Eye (tissue), 1 donor: ENCODE results near the gene C1QTNF1.
"Not testable (repeated sequence)": the region's sequence is repeated elsewhere in the genome, so short reads cannot be mapped to it uniquely, and the experiment has no call there.

Source experiments
- DNase-seq: peaks from one replicate; pipeline ENCODE4 v3.0.0-alpha.2; 2015

The C1QTNF1 gene

DNA sequence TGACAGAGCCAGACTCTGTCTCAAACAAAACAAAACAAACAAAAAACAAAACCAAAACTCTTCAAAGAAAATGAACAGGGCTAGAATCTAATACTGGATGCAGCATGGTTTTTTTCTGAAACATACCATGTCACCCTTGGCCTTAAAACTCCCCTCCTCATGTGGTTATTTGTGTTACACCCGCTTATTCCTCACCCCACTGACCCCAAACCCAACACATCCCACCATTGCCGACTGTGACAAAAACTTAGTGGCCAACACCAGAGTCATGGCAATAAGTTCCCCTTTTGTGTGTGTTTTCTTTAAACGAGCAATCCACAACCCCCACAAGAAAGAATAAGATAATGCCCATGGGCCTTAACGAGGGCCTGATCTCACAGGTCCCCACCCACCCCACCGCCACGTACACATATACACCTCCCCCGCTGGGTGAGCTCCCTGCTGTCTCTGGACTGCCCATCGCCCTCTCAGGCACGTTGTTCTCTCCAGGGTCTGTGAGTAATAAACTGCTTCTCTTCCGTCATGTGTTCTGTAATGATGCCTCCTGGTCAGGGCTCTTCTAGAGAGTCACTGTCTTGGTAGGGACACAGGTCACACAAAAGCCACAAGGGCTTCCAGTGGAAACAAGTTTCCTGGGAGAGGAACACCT lies 33.9 kb downstream of the C1QTNF1 start:
- DNase-seq = no peak

DNA sequence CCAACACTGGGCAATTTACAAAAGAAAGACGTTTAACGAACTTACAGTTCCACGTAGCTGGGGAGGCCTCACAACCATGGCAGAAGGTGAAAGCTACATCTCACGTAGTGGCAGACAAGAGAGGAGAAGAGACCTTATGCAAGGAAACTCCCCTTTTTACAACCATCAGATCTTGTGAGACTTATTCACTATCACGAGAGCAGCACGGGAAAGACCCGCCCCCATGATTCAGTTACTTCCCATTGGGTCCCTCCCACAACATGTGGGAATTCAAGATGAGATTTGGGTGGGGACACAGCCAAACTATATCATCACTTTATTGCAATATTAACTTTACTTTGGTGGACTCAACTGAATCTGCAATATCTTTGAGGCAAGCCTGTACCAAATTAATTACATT lies 38.7 kb downstream of the C1QTNF1 start:
- DNase-seq = no peak

GRCh38 chr17:79064026-79064425 lies 40.1 kb downstream of the C1QTNF1 start:
- peak; percentile 24 for DNase-seq

DNA sequence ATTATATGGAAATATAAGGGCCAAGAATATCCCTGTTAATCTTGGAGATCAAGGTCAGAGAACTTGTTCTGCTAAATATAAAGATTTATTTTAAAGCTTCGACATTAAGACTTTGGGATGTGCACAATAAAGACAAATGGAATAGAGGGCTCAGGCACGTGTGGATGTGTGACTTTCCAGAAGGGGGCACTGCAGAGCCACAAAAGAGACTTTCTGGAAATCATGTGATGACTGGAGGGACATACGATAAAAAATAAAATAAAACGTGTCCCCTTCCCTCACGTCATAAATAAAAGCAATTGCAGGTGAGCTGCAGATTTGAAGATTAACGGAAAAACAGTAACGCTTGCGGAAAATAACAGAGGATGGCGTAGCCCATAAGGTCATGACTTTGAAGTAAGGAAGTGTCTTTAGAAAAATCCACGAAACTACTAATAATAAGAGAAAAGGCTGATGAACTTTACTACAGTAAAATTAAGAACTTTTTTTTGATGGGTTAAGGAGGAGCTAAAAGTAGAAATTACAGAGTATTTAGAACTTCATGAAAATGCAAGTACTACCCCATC lies 41.2 kb downstream of the C1QTNF1 start:
- peak; percentile 44 for DNase-seq

- no peak for DNase-seq
Measured at GRCh38 chr17:79066963-79067362, 43.0 kb downstream of the C1QTNF1 start.

- DNase-seq = no peak
Measured at GRCh38 chr17:79070266-79070880, 46.4 kb downstream of the C1QTNF1 start.

GRCh38 chr17:79071161-79071740 lies 47.3 kb downstream of the C1QTNF1 start:
- DNase-seq = no peak

- no peak for DNase-seq
Measured at GRCh38 chr17:79072544-79072943, 48.6 kb downstream of the C1QTNF1 start.

DNA sequence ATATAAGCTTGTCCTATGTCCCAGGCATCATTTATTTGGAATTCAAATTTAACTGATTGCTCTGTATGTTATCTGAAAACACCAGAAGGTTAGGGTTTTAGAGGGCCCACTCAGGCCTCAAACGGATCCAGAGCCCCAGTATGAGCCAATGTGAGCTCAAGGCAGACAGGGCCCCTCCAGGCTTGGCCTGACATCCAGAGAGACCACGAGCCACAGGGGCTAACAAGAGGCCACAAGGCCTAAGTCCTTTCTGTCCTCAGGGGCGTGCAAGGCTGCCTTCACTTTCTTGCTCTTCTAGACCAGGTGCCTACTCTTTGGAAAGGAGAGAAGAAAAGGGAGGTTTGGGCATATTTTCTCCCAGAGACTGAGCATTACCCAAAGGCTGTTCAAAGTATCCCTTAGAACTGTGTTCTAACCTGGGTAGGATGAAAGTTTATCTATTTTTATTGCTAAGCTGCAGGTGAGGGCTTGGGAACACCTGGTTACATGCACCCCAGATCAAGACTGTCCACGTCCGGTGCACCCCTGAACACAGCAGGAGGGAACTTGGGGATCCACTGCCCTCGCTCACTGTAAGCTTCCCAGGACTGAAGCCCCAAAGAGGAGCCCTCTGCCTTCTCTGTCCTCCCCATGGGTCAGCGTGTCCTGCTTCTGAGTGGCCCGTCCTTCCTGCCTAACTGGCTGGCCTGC lies 49.2 kb downstream of the C1QTNF1 start:
- no peak for DNase-seq

GRCh38 chr17:79073706-79074088 lies 49.7 kb downstream of the C1QTNF1 start:
- no peak for DNase-seq

DNA sequence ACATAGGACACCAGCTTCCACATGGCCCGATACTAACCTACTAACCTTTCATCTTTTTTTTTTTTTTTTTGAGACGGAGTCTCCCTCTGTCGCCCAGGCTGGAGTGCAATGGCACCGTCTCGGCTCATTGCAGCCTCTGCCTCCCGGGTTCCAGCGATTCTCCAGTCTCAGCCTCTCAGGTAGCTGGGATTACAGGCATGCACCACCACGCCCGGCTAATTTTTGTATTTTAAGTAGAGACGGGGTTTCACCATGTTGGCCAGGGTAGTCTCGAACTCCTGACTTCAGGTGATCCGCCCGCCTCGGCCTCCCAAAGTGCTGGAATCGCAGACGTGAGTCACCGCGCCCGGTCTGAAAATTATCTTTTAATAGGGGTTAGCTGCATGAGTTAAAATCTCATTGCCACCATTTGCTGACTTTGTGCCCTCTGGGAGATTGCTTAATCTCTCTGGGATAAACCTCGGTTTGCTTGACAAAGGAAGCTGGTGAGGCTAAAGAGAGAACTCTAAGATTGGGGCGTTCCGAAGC lies 50.2 kb downstream of the C1QTNF1 start:
- not testable (repeated sequence) for DNase-seq

DNA sequence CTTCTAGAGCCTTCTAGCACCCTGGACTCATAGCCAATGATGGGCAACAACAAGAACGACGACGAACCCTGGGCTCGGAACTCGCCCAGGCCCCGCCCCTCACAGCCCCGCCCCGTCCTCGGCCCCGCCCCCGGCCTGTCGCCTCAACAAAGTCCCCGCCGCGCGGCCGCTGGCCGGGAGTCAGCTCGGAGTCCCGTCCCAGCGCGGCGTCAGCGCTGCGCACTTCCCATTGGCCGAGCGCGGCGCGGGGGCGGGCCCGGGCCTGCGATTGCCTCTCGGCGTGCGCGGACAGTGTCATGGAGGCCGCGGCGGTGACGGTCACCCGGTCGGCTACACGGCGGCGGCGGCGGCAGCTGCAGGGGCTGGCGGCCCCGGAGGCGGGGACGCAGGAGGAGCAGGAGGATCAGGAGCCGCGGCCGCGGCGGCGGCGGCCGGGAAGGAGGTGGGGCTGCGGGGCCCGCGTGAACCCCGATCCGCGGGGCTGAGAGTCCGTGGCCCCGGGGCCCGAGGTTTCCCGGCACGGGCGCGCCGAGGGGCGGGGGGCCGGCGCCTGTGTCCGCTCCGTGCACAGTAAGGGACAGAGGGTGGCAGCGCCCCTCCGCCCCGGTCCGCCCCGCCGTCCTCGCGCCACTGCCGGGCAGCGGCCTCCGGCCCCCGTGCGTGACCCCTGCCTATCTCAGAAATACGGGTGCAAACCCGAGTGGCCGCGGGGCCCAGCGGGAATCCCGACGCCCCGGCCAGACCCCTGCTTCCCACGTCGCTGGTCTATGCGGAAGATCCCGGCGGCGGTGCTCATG lies 50.9 kb downstream of the C1QTNF1 start, which contains the start of gene ENGASE:
Gene ENGASE, plus strand, starts transcription at position 176 of the 797 bp plus-strand sequence. Its CDS starts 121 bp downstream, at position 297.
- DNase-seq = peak; percentile 96

DNA sequence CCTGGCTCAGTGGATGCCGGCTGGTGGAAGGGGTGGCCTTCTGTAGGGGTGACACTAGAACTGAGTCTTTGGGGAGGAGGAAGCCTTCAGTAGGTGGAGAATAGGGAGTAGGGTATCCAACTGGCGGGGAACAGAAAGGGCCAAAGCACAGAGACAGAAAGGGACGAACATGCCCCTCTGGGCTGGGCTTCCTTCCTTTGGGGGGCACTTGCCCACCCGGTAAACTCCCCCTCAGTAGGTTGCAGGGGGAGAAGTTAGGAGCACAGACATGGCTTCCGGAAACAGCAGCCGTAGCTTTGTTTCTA lies 51.4 kb downstream of the C1QTNF1 start:
- DNase-seq = peak; percentile 68

DNA sequence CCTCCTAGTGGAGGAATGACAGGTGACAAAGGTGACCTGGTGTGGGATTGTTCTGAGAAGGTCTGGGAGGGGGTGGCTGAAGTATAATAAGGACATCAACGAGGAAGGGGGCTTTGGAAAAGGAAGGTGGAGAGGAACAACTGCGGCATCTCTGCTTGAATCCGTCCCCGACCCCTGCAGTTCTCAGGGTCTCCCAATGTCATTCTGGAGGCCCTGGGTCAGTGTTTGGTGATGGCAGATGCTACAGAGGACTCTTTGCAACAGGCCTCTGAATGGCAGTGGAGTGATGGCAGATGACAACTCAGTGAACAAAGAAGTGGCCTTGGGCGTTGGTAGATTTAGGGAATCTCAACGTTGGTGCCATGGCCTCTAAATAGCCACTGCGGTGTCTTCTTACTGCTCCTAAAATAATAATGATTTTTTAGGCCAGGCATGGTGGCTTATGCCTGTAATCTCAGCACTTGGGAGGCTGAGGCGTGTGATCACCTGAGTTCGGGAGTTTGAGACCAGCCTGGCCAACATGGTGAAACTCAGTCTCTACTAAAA lies 52.0 kb downstream of the C1QTNF1 start:
- DNase-seq = no peak

- DNase-seq = no peak
Measured at GRCh38 chr17:79077587-79077986, 53.6 kb downstream of the C1QTNF1 start.

DNA sequence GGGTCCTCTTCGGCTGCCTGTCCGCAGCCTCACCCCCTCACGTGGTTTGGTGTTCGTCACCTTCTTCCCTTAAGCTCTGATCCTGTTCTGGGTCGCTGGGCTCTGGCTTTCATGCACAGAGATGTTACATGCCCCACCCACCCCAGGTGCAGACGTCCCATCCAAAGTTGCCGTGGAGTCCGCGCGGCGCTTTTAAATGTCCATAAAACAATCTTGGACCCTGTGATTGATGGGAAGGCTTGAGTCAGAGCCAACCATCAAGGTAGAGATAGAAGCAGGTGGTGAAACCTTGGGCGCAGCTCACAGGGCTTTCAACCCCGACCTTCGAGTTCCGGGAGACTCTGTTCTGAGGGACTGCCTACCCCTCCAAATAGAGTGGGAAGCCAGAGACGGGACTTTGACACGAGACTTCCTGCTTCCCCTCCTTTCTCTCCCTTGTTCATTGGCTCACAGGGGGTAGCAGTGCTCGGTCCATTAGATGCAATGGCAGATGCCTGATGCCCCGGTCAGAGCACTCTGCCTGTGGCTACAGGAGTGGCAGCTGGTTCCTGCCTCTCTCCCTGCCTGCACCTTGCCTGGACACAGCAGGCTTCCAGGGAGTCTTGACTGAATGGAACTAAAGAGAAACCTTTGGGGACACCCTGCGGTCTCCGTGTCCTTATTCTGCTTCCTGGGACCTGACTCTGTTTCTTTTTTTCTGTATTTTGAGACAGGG lies 54.7 kb downstream of the C1QTNF1 start:
- DNase-seq = no peak

GRCh38 chr17:79079421-79080200 lies 55.6 kb downstream of the C1QTNF1 start:
- DNase-seq = no peak

DNA sequence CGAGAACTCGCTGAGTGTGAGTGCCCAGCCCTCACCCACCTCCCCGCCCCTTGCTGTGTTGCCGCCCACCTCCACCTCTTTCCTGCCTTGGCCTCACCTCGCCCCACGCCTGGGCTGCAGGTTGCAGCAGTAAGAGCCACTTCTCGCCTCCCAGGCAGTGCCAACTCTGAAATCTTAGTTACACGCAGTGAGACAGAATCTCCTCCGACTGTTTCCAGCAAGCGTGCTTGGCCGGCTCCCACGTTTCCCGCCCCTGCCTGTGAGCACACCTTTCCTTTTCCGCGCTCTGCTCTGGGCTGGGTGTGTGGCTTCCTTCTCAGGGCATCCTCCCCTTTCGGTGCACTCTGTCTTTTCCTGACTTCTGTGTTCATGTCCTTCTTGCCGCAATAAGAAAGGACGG lies 56.4 kb downstream of the C1QTNF1 start:
- DNase-seq = no peak

DNA sequence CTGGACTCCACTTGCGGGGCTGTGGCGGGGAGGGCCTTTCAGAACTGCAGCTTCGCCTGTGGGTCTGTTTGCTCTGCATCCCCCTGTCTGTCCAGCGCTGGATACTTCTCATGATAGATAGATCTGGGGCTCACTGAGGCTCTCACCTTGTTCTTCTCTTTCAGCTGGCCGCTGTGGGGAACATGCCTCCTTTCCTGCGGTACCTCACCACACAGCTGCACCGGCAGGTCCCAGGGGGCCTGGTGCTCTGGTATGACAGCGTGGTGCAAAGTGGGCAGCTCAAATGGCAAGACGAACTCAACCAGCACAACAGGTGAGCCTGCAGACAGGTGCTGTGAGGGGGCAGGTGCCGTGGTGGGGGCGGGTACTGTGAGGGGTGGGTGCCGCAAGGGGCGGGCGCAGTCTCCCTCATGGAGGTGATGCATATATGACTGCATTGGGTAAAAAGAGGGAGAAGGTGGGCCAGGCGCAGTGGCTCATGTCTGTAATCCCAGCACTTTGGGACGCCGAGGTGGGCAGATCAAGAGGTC lies 56.9 kb downstream of the C1QTNF1 start:
- DNase-seq = no peak

GRCh38 chr17:79081571-79082276 lies 57.8 kb downstream of the C1QTNF1 start:
- DNase-seq = no peak
